HCT116 (cell line): ENCODE results near the gene MAP2K6. TPM values are rescaled to one million over a fixed set of nuclear protein-coding genes. Genes with fewer than 3 reads are reported as not detected.

Experiments
- ATAC-seq: fragments of 200-7000 bp; cut with Tn5 transposase; 2 replicates; pipeline ENCODE4 v1.9.1; 2020; ENCODE audit warnings: mild to moderate bottlenecking, moderate library complexity
- BruUV-seq: library from RNA; stranded (reverse); fragments of 400-500 nt; replicated peaks from 2 replicates; lab custom pipeline; 2021; lab: Mats Ljungman, UMichigan
- CTCF ChIA-PET: fragments of 300-600 bp; sonication (Branson Sonifier 250); formaldehyde crosslinking; loops from one replicate; lab custom pipeline; 2021; ENCODE audit warnings: antibody characterized with exemption; lab: Charles Lee
- POLR2A ChIA-PET: fragments of 300-600, 350-600 bp; sonication (Branson Sonifier 250); formaldehyde crosslinking; loops from one replicate; lab custom pipeline; 2021; ENCODE audit warnings: antibody characterized with exemption; lab: Charles Lee
- RAD21 ChIA-PET, 2 experiments: fragments of 300-600 bp; sonication (Branson Sonifier 250); formaldehyde crosslinking; loops; one replicate each; lab custom pipeline; 2023; ENCODE audit warnings: low total read pairs in 2 of 2; ENCODE audit not compliant: uncharacterized antibody in 2 of 2, unreplicated experiment in 2 of 2, low non-redundant PET in 1 of 2; lab: Charles Lee
- DNase-seq: peaks from one replicate; pipeline ENCODE4 v3.0.0-alpha.2; 2010; ENCODE audit warnings: low read depth, low spot score
- H2AFZ ChIP-seq: fragments of 200-600 bp; shearing (Covaris generic), sonication (generic); 2 replicates; pipeline ENCODE4 v1.6.1; 2017; ENCODE audit warnings: low read depth, mixed run types, mixed read lengths, antibody characterized with exemption, low read length; ENCODE audit not compliant: poor library complexity, severe bottlenecking
- H3K27ac ChIP-seq: 2 replicates; pipeline ENCODE4 v1.5.1; 2012; ENCODE audit warnings: low read depth, low read length
- H3K27me3 ChIP-seq: fragments of 200-600 bp; sonication (generic); 2 replicates; pipeline ENCODE4 v1.6.1; 2016; ENCODE audit warnings: mixed run types, low read length, mixed read lengths; ENCODE audit not compliant: insufficient read depth
- H3K36me3 ChIP-seq, 2 experiments: fragments of 200-500 bp in 1 of 2; fragments of 200-600 bp in 1 of 2; sonication (Bioruptor generic) in 1 of 2; sonication (generic) in 1 of 2; 2 replicates each; pipeline versions ENCODE4 v1.5.1 to v1.6.1; 2014 to 2016; ENCODE audit warnings: low read length in 2 of 2, inconsistent platforms in 1 of 2, mixed read lengths in 1 of 2, mixed run types in 1 of 2; ENCODE audit not compliant: insufficient read depth in 2 of 2, control insufficient read depth in 1 of 2
- H3K4me1 ChIP-seq, 2 experiments: fragments of 200-600 bp in 1 of 2; sonication (generic) in 1 of 2; 2 replicates each; pipeline versions ENCODE4 v1.5.1 to v1.6.1; 2012 to 2017; ENCODE audit warnings: low read length in 2 of 2, inconsistent platforms in 1 of 2, mild to moderate bottlenecking in 1 of 2, mixed read lengths in 1 of 2, mixed run types in 1 of 2, moderate library complexity in 1 of 2; ENCODE audit not compliant: insufficient read depth in 2 of 2, control insufficient read depth in 1 of 2
- H3K4me2 ChIP-seq: fragments of 200-600 bp; sonication (generic); 2 replicates; pipeline ENCODE4 v1.6.1; 2017; ENCODE audit warnings: mixed run types, low read length, mixed read lengths
- H3K4me3 ChIP-seq, 2 experiments: fragments of 200-600 bp in 1 of 2; sonication (generic) in 1 of 2; replicated peaks in 1 of 2; 2 replicates each; pipeline ENCODE4 v1.5.1; 2011 to 2016; ENCODE audit warnings: low read length in 2 of 2, control low read depth in 1 of 2, low read depth in 1 of 2, mild to moderate bottlenecking in 1 of 2, mixed read lengths in 1 of 2, mixed run types in 1 of 2
- H3K79me2 ChIP-seq: fragments of 200-600 bp; sonication (generic); 2 replicates; pipeline ENCODE4 v1.6.1; 2017; ENCODE audit warnings: mild to moderate bottlenecking, mixed run types, low read length, moderate library complexity, mixed read lengths; ENCODE audit not compliant: insufficient read depth
- H3K9ac ChIP-seq: fragments of 200-600 bp; sonication (generic); 2 replicates; pipeline ENCODE4 v1.6.1; 2016; ENCODE audit warnings: low read length, mixed read lengths
- H3K9me2 ChIP-seq: fragments of 200-600 bp; sonication (generic), shearing (Covaris generic); 2 replicates; pipeline ENCODE4 v1.6.1; 2017; ENCODE audit warnings: mixed run types, mild to moderate bottlenecking, moderate library complexity; ENCODE audit not compliant: insufficient read depth
- H3K9me3 ChIP-seq, 2 experiments: fragments of 200-500 bp in 1 of 2; fragments of 200-600 bp in 1 of 2; sonication (Bioruptor generic) in 1 of 2; sonication (generic) in 1 of 2; 2 replicates each; pipeline ENCODE4 v1.6.1; 2014 to 2017; ENCODE audit warnings: low read length in 2 of 2, mixed read lengths in 2 of 2, inconsistent platforms in 1 of 2, low read depth in 1 of 2, mild to moderate bottlenecking in 1 of 2, mixed run types in 1 of 2, moderate library complexity in 1 of 2; ENCODE audit not compliant: control insufficient read depth in 1 of 2, insufficient read depth in 1 of 2
- H4K20me1 ChIP-seq: fragments of 200-600 bp; sonication (generic), shearing (Covaris generic); 2 replicates; pipeline ENCODE4 v1.6.1; 2017; ENCODE audit warnings: mixed run types, mild to moderate bottlenecking, moderate library complexity; ENCODE audit not compliant: insufficient read depth
- ATF3 ChIP-seq: IDR thresholded peaks from 2 replicates; pipeline ENCODE4 v1.6.1; 2012
- CEBPB ChIP-seq: IDR thresholded peaks from 2 replicates; pipeline ENCODE4 v1.6.1; 2012; ENCODE audit warnings: low read depth
- EGR1 ChIP-seq: IDR thresholded peaks from 2 replicates; pipeline ENCODE4 v1.6.1; 2012; ENCODE audit warnings: low read depth
- EZH2phosphoT487 ChIP-seq: fragments of 200-600 bp; IDR thresholded peaks from 2 replicates; pipeline ENCODE4 v1.6.1; 2018; ENCODE audit warnings: antibody characterized with exemption, borderline replicate concordance
- MAX ChIP-seq: IDR thresholded peaks from 2 replicates; pipeline ENCODE4 v1.6.1; 2012
- POLR2A ChIP-seq: IDR thresholded peaks from 2 replicates; pipeline ENCODE4 v1.7.0; 2011; ENCODE audit warnings: borderline replicate concordance; ENCODE audit not compliant: insufficient read depth, insufficient read length; ENCODE audit errors: extremely low read depth
- POLR2AphosphoS5 ChIP-seq: IDR thresholded peaks from 2 replicates; pipeline ENCODE4 v1.6.1; 2011; ENCODE audit warnings: mild to moderate bottlenecking, low read depth, low read length, moderate library complexity
- RAD21 ChIP-seq: IDR thresholded peaks from 2 replicates; pipeline ENCODE4 v1.6.1; 2012; ENCODE audit warnings: low read depth, mild to moderate bottlenecking
- REST ChIP-seq: IDR thresholded peaks from 2 replicates; pipeline ENCODE4 v1.6.1; 2012; ENCODE audit warnings: low read depth
- YY1 ChIP-seq: IDR thresholded peaks from 2 replicates; pipeline ENCODE4 v1.6.1; 2011; ENCODE audit warnings: low read length, low read depth, moderate library complexity, mild to moderate bottlenecking; ENCODE audit not compliant: insufficient replicate concordance; ENCODE audit errors: extremely low read depth
- ZBTB33 ChIP-seq: IDR thresholded peaks from 2 replicates; pipeline ENCODE4 v1.6.1; 2011; ENCODE audit warnings: mild to moderate bottlenecking, low read length, moderate library complexity; ENCODE audit not compliant: insufficient replicate concordance; ENCODE audit errors: extremely low read depth
- ZFX ChIP-seq: fragments of 450-650 bp; IDR thresholded peaks from 2 replicates; pipeline ENCODE4 v1.6.1; 2017
- intact Hi-C: fragments of 100-400 bp; cut with micrococcal nuclease; formaldehyde crosslinking; loops from 2 replicates; pipeline ENCODE4 v1.10.0; 2022
- total RNA-seq: library from RNA; stranded (reverse); gene quantifications from one replicate; pipeline ENCODE4 v1.2.1, GENCODE V29; 2021; ENCODE audit not compliant: unreplicated experiment

MAP2K6 gene
- total RNA-seq, 1 experiment from 2014 or later: 0.22 TPM

GRCh38 chr17:69572747-69573146 is 158.2 kb downstream of the MAP2K6 start:
- ChIA-PET CTCF (interaction anchor here (0.7 to 8.8 kb wide), 2 partner anchors 35 to 47 kb away, joined by 3 to 51 read pairs; no protein-coding TSS in a partner anchor), POLR2A (no interaction called here), RAD21 (no interaction called here)
- H3K27me3 ChIP-seq: peaks cover 4% of the 10 kb centered on the region; the same call in 1 of the 2 replicates
- H3K4me1 ChIP-seq: peaks cover 0 to 4% of the 10 kb centered on the region in 2 experiments; a peak in 1 of 4 replicates
- H2AFZ ChIP-seq: no peak overlapping the region
- no TSS peak for BruUV-seq
- H3K79me2 ChIP-seq: no peaks in the 10 kb centered on the region
- H3K9me3 ChIP-seq: no peaks in the 10 kb centered on the region
- H3K36me3 ChIP-seq: no peaks in the 10 kb centered on the region; a peak in 1 of 4 replicates
- no peaks in the 10 kb centered on the region for H3K9me2 ChIP-seq
- ATAC-seq (no peak), DNase-seq (no peak)
- intact Hi-C loops: no loop called here
- H3K4me2 ChIP-seq: no peak overlapping the region
- no peak overlapping the region for H3K27ac ChIP-seq
- TF ChIP-seq EZH2phosphoT487 (no peak), POLR2AphosphoS5 (no peak), ATF3 (no peak), POLR2A (no peak), RAD21 (no peak)
- no peak overlapping the region for H3K4me3 ChIP-seq
- H4K20me1 ChIP-seq: no peaks in the 10 kb centered on the region
- H3K9ac ChIP-seq: no peak overlapping the region

- ChIA-PET POLR2A (no interaction called here), CTCF (interaction anchor here (8.8 kb wide), 1 partner anchor 34 kb away, joined by 51 read pairs; no protein-coding TSS in a partner anchor), RAD21 (no interaction called here)
- peaks cover 4% of the 10 kb centered on the region; the same call in 1 of the 2 replicates for H3K27me3 ChIP-seq
- no peak for ATAC-seq
- no peaks in the 10 kb centered on the region for H3K36me3 ChIP-seq
- H3K9ac ChIP-seq: no peak overlapping the region
- H3K27ac ChIP-seq: no peak overlapping the region
- peaks cover 0 to 4% of the 10 kb centered on the region in 2 experiments; a peak in 1 of 4 replicates for H3K4me1 ChIP-seq
- no peak overlapping the region for H3K4me3 ChIP-seq
- DNase-seq: no peak
- H3K79me2 ChIP-seq: no peaks in the 10 kb centered on the region
- no peaks in the 10 kb centered on the region for H3K9me2 ChIP-seq
- no peaks in the 10 kb centered on the region for H4K20me1 ChIP-seq
- no peak overlapping the region for H2AFZ ChIP-seq
- no peak overlapping the region for H3K4me2 ChIP-seq
- no peak for TF ChIP-seq REST
- TF ChIP-seq EGR1: no peak
- no peak for TF ChIP-seq YY1
- no peak for TF ChIP-seq ZFX
- TF ChIP-seq ZBTB33: no peak
- no peak for TF ChIP-seq ATF3
- TF ChIP-seq MAX: no peak
- TF ChIP-seq CEBPB: no peak
- H3K9me3 ChIP-seq: no peaks in the 10 kb centered on the region
- intact Hi-C loops: no loop called here
- no TSS peak for BruUV-seq
Observed at GRCh38 chr17:69573396-69573795, 158.9 kb downstream of the MAP2K6 start.
